ENCODE results near the gene PPP2R5C.

- TF ChIP-seq RBBP5 (IDR thresholded peaks at IDR 0.05; ENCODE audit: borderline replicate concordance, low read depth, low read length) = no peak
- TF ChIP-seq TAF1 (IDR thresholded peaks at IDR 0.05; ENCODE audit: low read depth, low read length) = no peak
- TF ChIP-seq, protein P1, sequence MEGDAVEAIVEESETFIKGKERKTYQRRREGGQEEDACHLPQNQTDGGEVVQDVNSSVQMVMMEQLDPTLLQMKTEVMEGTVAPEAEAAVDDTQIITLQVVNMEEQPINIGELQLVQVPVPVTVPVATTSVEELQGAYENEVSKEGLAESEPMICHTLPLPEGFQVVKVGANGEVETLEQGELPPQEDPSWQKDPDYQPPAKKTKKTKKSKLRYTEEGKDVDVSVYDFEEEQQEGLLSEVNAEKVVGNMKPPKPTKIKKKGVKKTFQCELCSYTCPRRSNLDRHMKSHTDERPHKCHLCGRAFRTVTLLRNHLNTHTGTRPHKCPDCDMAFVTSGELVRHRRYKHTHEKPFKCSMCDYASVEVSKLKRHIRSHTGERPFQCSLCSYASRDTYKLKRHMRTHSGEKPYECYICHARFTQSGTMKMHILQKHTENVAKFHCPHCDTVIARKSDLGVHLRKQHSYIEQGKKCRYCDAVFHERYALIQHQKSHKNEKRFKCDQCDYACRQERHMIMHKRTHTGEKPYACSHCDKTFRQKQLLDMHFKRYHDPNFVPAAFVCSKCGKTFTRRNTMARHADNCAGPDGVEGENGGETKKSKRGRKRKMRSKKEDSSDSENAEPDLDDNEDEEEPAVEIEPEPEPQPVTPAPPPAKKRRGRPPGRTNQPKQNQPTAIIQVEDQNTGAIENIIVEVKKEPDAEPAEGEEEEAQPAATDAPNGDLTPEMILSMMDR (IDR thresholded peaks at IDR 0.05; ENCODE audit: control extremely low read depth in 1 of 3, insufficient read depth in 1 of 3, low read depth in 1 of 3, low read length in 3 of 3) = no peak
- TF ChIP-seq EZH2 (IDR thresholded peaks at IDR 0.05; ENCODE audit: low read depth, low read length, severe bottlenecking) = no peak
These were observed 171.2 kb downstream of the PPP2R5C start for GRCh38 chr14:101932673-101933072.
